IMR-90 (cell line): ENCODE data around the gene LNX1. TPM values are rescaled to one million over a fixed set of nuclear protein-coding genes. Genes with fewer than 3 reads are reported as not detected.

Source experiments
- ATAC-seq: fragments of 200-7000 bp; cut with Tn5 transposase; 2 replicates; pipeline ENCODE4 v1.9.1; 2020; ENCODE audit warnings: low read depth, mild to moderate bottlenecking, moderate library complexity
- BruUV-seq: library from RNA; stranded (reverse); fragments of 400-500 nt; replicated peaks from 2 replicates; lab custom pipeline; 2021; lab: Mats Ljungman, UMichigan
- CTCF ChIA-PET: fragments of 300-600 bp; formaldehyde crosslinking; extraction: SDS; loops from one replicate; lab custom pipeline; 2021; ENCODE audit warnings: antibody characterized with exemption; lab: Yijun Ruan, JAX
- POLR2A ChIA-PET: fragments of 300-600 bp; sonication (Branson Sonifier 250); formaldehyde crosslinking; loops from one replicate; lab custom pipeline; 2022; ENCODE audit warnings: antibody characterized with exemption; ENCODE audit not compliant: unreplicated experiment; lab: Charles Lee
- DNase-seq: peaks from one replicate; pipeline ENCODE4 v3.0.0; 2013
- H2AFZ ChIP-seq: replicated peaks from 2 replicates; pipeline ENCODE3; 2013; ENCODE audit warnings: low read length, mild to moderate bottlenecking; ENCODE audit not compliant: poor library complexity
- H2AK5ac ChIP-seq: 2 replicates; pipeline ENCODE4 v1.6.1; 2013; ENCODE audit warnings: low read depth, low read length, inconsistent platforms
- H2AK9ac ChIP-seq: replicated peaks from 2 replicates; pipeline ENCODE3; 2013; ENCODE audit warnings: mild to moderate bottlenecking, low read depth, low read length, moderate library complexity; ENCODE audit not compliant: poor library complexity
- H2BK120ac ChIP-seq: 2 replicates; pipeline ENCODE4 v1.6.1; 2013; ENCODE audit warnings: low read depth, low read length, inconsistent platforms
- H2BK15ac ChIP-seq: 3 replicates; pipeline ENCODE4 v1.6.1; 2013; ENCODE audit warnings: low read depth, low read length, inconsistent platforms
- H2BK20ac ChIP-seq: 2 replicates; pipeline ENCODE4 v1.6.1; 2013; ENCODE audit warnings: low read depth, mild to moderate bottlenecking, inconsistent platforms, low read length, moderate library complexity
- H2BK5ac ChIP-seq: 2 replicates; pipeline ENCODE4 v1.6.1; 2013; ENCODE audit warnings: mild to moderate bottlenecking, low read depth, low read length, inconsistent platforms; ENCODE audit not compliant: poor library complexity, severe bottlenecking
- H3K14ac ChIP-seq: replicated peaks from 2 replicates; pipeline ENCODE4 v1.6.1; 2013; ENCODE audit warnings: low read depth, low read length, inconsistent platforms
- H3K18ac ChIP-seq: 2 replicates; pipeline ENCODE4 v1.6.1; 2013; ENCODE audit warnings: low read depth, low read length, control low read depth
- H3K23ac ChIP-seq: 2 replicates; pipeline ENCODE4 v1.6.1; 2013; ENCODE audit warnings: low read depth, low read length, inconsistent platforms
- H3K27ac ChIP-seq: 2 replicates; pipeline ENCODE4 v1.5.1; 2013; ENCODE audit warnings: mild to moderate bottlenecking, control low read depth, low read length; ENCODE audit not compliant: insufficient read depth
- H3K27me3 ChIP-seq: 2 replicates; pipeline ENCODE4 v1.6.1; 2013; ENCODE audit warnings: low read length; ENCODE audit not compliant: control insufficient read depth, insufficient read depth
- H3K36me3 ChIP-seq: 2 replicates; pipeline ENCODE4 v1.6.1; 2013; ENCODE audit warnings: low read length, mixed read lengths; ENCODE audit not compliant: control insufficient read depth, insufficient read depth
- H3K4ac ChIP-seq: 2 replicates; pipeline ENCODE4 v1.6.1; 2013; ENCODE audit warnings: low read depth, low read length, inconsistent platforms
- H3K4me1 ChIP-seq: 2 replicates; pipeline ENCODE4 v1.6.1; 2013; ENCODE audit warnings: low read length, mixed read lengths; ENCODE audit not compliant: control insufficient read depth, insufficient read depth
- H3K4me2 ChIP-seq: 2 replicates; pipeline ENCODE4 v1.6.1; 2013; ENCODE audit warnings: low read depth, mild to moderate bottlenecking, control low read depth, low read length, moderate library complexity
- H3K4me3 ChIP-seq: 2 replicates; pipeline ENCODE4 v1.5.1; 2013; ENCODE audit warnings: low read depth, mild to moderate bottlenecking, control low read depth, low read length, moderate library complexity; ENCODE audit not compliant: insufficient read depth
- H3K56ac ChIP-seq: 2 replicates; pipeline ENCODE4 v1.6.1; 2013; ENCODE audit warnings: low read length, inconsistent platforms; ENCODE audit not compliant: insufficient read depth; ENCODE audit errors: extremely low read depth
- H3K79me1 ChIP-seq, 2 experiments: 2 replicates each; pipeline ENCODE4 v1.6.1; 2013; ENCODE audit warnings: low read length in 2 of 2, inconsistent platforms in 1 of 2, low read depth in 1 of 2
- H3K9ac ChIP-seq: 2 replicates; pipeline ENCODE4 v1.6.1; 2013; ENCODE audit warnings: low read depth, low read length, control low read depth
- H3K9me1 ChIP-seq: 2 replicates; pipeline ENCODE4 v1.6.1; 2013; ENCODE audit warnings: low read length, inconsistent platforms; ENCODE audit not compliant: insufficient read depth
- H3K9me3 ChIP-seq: 2 replicates; pipeline ENCODE4 v1.6.1; 2013; ENCODE audit warnings: low read length; ENCODE audit not compliant: control insufficient read depth, insufficient read depth
- H4K20me1 ChIP-seq: 2 replicates; pipeline ENCODE4 v1.6.1; 2013; ENCODE audit warnings: low read length, inconsistent platforms; ENCODE audit not compliant: insufficient read depth
- H4K5ac ChIP-seq: 2 replicates; pipeline ENCODE4 v1.6.1; 2013; ENCODE audit warnings: mild to moderate bottlenecking, low read depth, low read length, control low read depth
- H4K8ac ChIP-seq, 2 experiments: 2 replicates each; pipeline ENCODE4 v1.6.1; 2013; ENCODE audit warnings: low read depth in 2 of 2, low read length in 2 of 2, control low read depth in 1 of 2, inconsistent platforms in 1 of 2
- H4K91ac ChIP-seq: 2 replicates; pipeline ENCODE4 v1.6.1; 2013; ENCODE audit warnings: low read depth, low read length, inconsistent platforms; ENCODE audit not compliant: insufficient read depth
- BHLHE40 ChIP-seq: fragments of 150-350 bp; IDR thresholded peaks from 2 replicates; pipeline ENCODE4 v1.6.1; 2016; ENCODE audit warnings: mild to moderate bottlenecking, low read depth, low read length
- CEBPB ChIP-seq: IDR thresholded peaks from 2 replicates; pipeline ENCODE4 v1.6.1; 2012; ENCODE audit warnings: low read depth, low read length, improper control_type of control experiment
- CHD1 ChIP-seq: IDR thresholded peaks from 2 replicates; pipeline ENCODE4 v1.6.1; 2012; ENCODE audit warnings: low read depth, low read length, improper control_type of control experiment
- CTCF ChIP-seq: conservative IDR thresholded peaks from 2 replicates; pipeline ENCODE4 v1.5.1; 2012; ENCODE audit warnings: mild to moderate bottlenecking, low read depth, low read length, improper control_type of control experiment
- ELK1 ChIP-seq: fragments of 150-350 bp; IDR thresholded peaks from 2 replicates; pipeline ENCODE4 v1.6.1; 2016; ENCODE audit warnings: low read depth, mild to moderate bottlenecking, low read length, moderate library complexity, borderline replicate concordance
- FOS ChIP-seq: fragments of 150-350 bp; IDR thresholded peaks from 2 replicates; pipeline ENCODE4 v1.6.1; 2016; ENCODE audit warnings: low read depth, low read length
- MAFK ChIP-seq: IDR thresholded peaks from 2 replicates; pipeline ENCODE4 v1.6.1; 2012; ENCODE audit warnings: low read depth, low read length, improper control_type of control experiment
- MAZ ChIP-seq: IDR thresholded peaks from 2 replicates; pipeline ENCODE4 v1.6.1; 2012; ENCODE audit warnings: low read depth, mild to moderate bottlenecking, low read length, improper control_type of control experiment, moderate library complexity, borderline replicate concordance
- MXI1 ChIP-seq: IDR thresholded peaks from 2 replicates; pipeline ENCODE4 v1.6.1; 2012; ENCODE audit warnings: low read depth, mild to moderate bottlenecking, low read length, moderate library complexity, borderline replicate concordance
- NFE2L2 ChIP-seq: fragments of 150-350 bp; IDR thresholded peaks from 2 replicates; pipeline ENCODE4 v1.6.1; 2016; ENCODE audit warnings: low read depth, mild to moderate bottlenecking, low read length
- POLR2A ChIP-seq: IDR thresholded peaks from 2 replicates; pipeline ENCODE4 v1.6.1; 2012; ENCODE audit warnings: mild to moderate bottlenecking, low read depth, low read length
- RAD21 ChIP-seq: IDR thresholded peaks from 2 replicates; pipeline ENCODE4 v1.6.1; 2012; ENCODE audit warnings: low read length, improper control_type of control experiment
- RCOR1 ChIP-seq: IDR thresholded peaks from 2 replicates; pipeline ENCODE4 v1.6.1; 2012; ENCODE audit warnings: mild to moderate bottlenecking, low read length, improper control_type of control experiment; ENCODE audit not compliant: insufficient replicate concordance
- RFX5 ChIP-seq: IDR thresholded peaks from 2 replicates; pipeline ENCODE4 v1.8.0; 2012; ENCODE audit warnings: low read depth, mild to moderate bottlenecking, low read length, moderate library complexity
- SMC3 ChIP-seq: fragments of 150-350 bp; IDR thresholded peaks from 2 replicates; pipeline ENCODE4 v1.6.1; 2016; ENCODE audit warnings: low read depth, mild to moderate bottlenecking, antibody characterized with exemption, low read length, moderate library complexity
- USF2 ChIP-seq: fragments of 150-350 bp; IDR thresholded peaks from 2 replicates; pipeline ENCODE4 v1.6.1; 2017; ENCODE audit warnings: mild to moderate bottlenecking, antibody characterized with exemption, low read length, low read depth
- WGBS, 2 experiments: methylation state at CpG; one replicate each; pipeline versions ENCODE4 v1.1.5 to v1.1.7; 2013; ENCODE audit warnings: missing lambda C conversion rate in 2 of 2; ENCODE audit not compliant: insufficient read length in 1 of 2; ENCODE audit errors: extremely low coverage in 2 of 2; 5-methylcytosine and 5-hydroxymethylcytosine counted together
- dilution Hi-C: fragments of 300-500 bp; cut with HindIII; formaldehyde crosslinking; loops from one replicate; pipeline ENCODE4 v1.14.3; 2018; ENCODE audit warnings: low sequenced_read_pairs; ENCODE audit not compliant: unreplicated experiment
- in situ Hi-C: fragments of 300-500 bp; cut with MboI; formaldehyde crosslinking; loops from 3 replicates; pipeline ENCODE4 v1.14.3; 2019; ENCODE audit warnings: low sequenced_read_pairs, inconsistent platforms, mixed read lengths
- intact Hi-C: fragments of 100-400 bp; cut with micrococcal nuclease; formaldehyde crosslinking; loops from 2 replicates; pipeline ENCODE4 v1.10.0; 2022
- polyA plus RNA-seq, 3 experiments: library from polyadenylated mRNA; depleted of rRNA; stranded (reverse); fragments of >200 nt; gene quantifications; 2 replicates each; pipeline ENCODE4 v1.2.3, GENCODE V29; 2012; ENCODE audit warnings: low replicate concordance in 1 of 3
- total RNA-seq: library from RNA; depleted of rRNA; stranded (reverse); fragments of >200 nt; gene quantifications from 2 replicates; pipeline ENCODE4 v1.2.3, GENCODE V29; 2012

Gene LNX1
- total and polyA plus RNA-seq, 2 of the 4 experiments (the other 2 are of a cell fraction): 0.15 to 0.36 TPM

- Histone ChIP-seq H3K27ac (no peak overlapping the region), H2AK9ac (no peak overlapping the region), H3K4me2 (no peak overlapping the region), H3K4me3 (no peak overlapping the region), H2BK120ac (no peak overlapping the region), H2AK5ac (no peak overlapping the region), H3K27me3 (no peaks in the 10 kb centered on the region), H4K91ac (no peak overlapping the region), H3K18ac (no peak overlapping the region), H2AFZ (no peak overlapping the region), H4K5ac (no peak overlapping the region), H3K9me1 (peaks cover 3% of the 10 kb centered on the region; the same call in 1 of the 2 replicates), H3K79me1 (no peaks in the 10 kb centered on the region; a peak in 1 of 4 replicates), H3K9me3 (no peaks in the 10 kb centered on the region), H3K23ac (no peak overlapping the region), H2BK15ac (no peak overlapping the region), H3K4ac (no peak overlapping the region), H3K4me1 (no peaks in the 10 kb centered on the region), H3K36me3 (no peaks in the 10 kb centered on the region), H4K20me1 (no peaks in the 10 kb centered on the region), H3K14ac (no peak overlapping the region), H2BK20ac (no peak overlapping the region), H3K56ac (no peak overlapping the region), H2BK5ac (no peak overlapping the region), H3K9ac (no peak overlapping the region), H4K8ac (no peak overlapping the region)
- intact Hi-C loops: no loop called here
- BruUV-seq: no TSS peak
- TF ChIP-seq CTCF: no peak
- TF ChIP-seq ELK1: no peak
- TF ChIP-seq MXI1: no peak
- no peak for TF ChIP-seq MAZ
- TF ChIP-seq SMC3: no peak
- TF ChIP-seq BHLHE40: no peak
- TF ChIP-seq CHD1: no peak
- no peak for TF ChIP-seq NFE2L2
- TF ChIP-seq FOS: no peak
- TF ChIP-seq MAFK: no peak
- no peak for TF ChIP-seq POLR2A
- no peak for TF ChIP-seq RFX5
- TF ChIP-seq RCOR1: no peak
- no peak for TF ChIP-seq USF2
- no peak for TF ChIP-seq CEBPB
- TF ChIP-seq RAD21: no peak
- no peak for ATAC-seq
- ChIA-PET POLR2A (no interaction called here), CTCF (no interaction called here)
- no CpG with 5 or more reads among the region's 3 CpGs for WGBS, 2 experiments
- DNase-seq: no peak
- in situ Hi-C loops: no loop called here
- dilution Hi-C loops: no loop called here
Observed at GRCh38 chr4:53548662-53549061, 42.6 kb downstream of the LNX1 start.
